Mesothelial cell of epicardium (in vitro differentiated cells): ENCODE measurements around the gene TBX1. TPM values are rescaled to one million over a fixed set of nuclear protein-coding genes. Genes with fewer than 3 reads are reported as not detected.

Experiments
- DNase-seq, 2 experiments: peaks; one replicate each; pipeline ENCODE4 v3.0.0; 2021; ENCODE audit warnings: low spot score in 2 of 2; ENCODE audit not compliant: unreplicated experiment in 2 of 2
- H3K27ac Mint-ChIP-seq: 2 replicates; pipeline ENCODE4 v1.8.0; 2021; ENCODE audit warnings: mixed read lengths
- H3K27me3 Mint-ChIP-seq: 2 replicates; pipeline ENCODE4 v1.8.0; 2021; ENCODE audit warnings: low read depth, mixed read lengths
- H3K36me3 Mint-ChIP-seq: 2 replicates; pipeline ENCODE4 v1.8.0; 2021; ENCODE audit warnings: mixed read lengths
- H3K4me1 Mint-ChIP-seq: 2 replicates; pipeline ENCODE4 v1.8.0; 2021; ENCODE audit warnings: mixed read lengths
- H3K4me3 Mint-ChIP-seq: 2 replicates; pipeline ENCODE4 v1.8.0; 2021; ENCODE audit warnings: mild to moderate bottlenecking, moderate library complexity, mixed read lengths
- H3K9me3 Mint-ChIP-seq: 2 replicates; pipeline ENCODE4 v1.8.0; 2021; ENCODE audit warnings: mixed read lengths
- CTCF ChIP-seq: fragments of 200-600 bp; sonication (generic); IDR thresholded peaks from one replicate; pipeline ENCODE4 v1.5.0; 2021; ENCODE audit warnings: antibody characterized with exemption; ENCODE audit not compliant: unreplicated experiment
- total RNA-seq: library from RNA; stranded (reverse); gene quantifications from 3 replicates; pipeline ENCODE4 v1.2.1, GENCODE V29; 2021

TBX1 gene
- total RNA-seq, 1 donor from 2014 or later = 0.45 TPM

- no peak overlapping the region for H3K27ac Mint-ChIP-seq
- no peak for DNase-seq
Measured at GRCh38 chr22:19807161-19807913, 46.8 kb downstream of the TBX1 start.

GRCh38 chr22:19807914-19808872 is 47.6 kb downstream of the TBX1 start:
- no peak for DNase-seq
- no peaks in the 10 kb centered on the region for H3K27me3 Mint-ChIP-seq
- peaks cover 15% of the 10 kb centered on the region for H3K4me1 Mint-ChIP-seq
- H3K4me3 Mint-ChIP-seq = no peak overlapping the region
- TF ChIP-seq CTCF = no peak
- no peak overlapping the region for H3K27ac Mint-ChIP-seq
- H3K36me3 Mint-ChIP-seq = peaks cover 4% of the 10 kb centered on the region
- no peaks in the 10 kb centered on the region for H3K9me3 Mint-ChIP-seq

More at GRCh38 chr22:19807161-19807913, 46.8 kb downstream of the TBX1 start:
- TF ChIP-seq CTCF = no peak
- Mint-ChIP-seq H3K36me3 (peaks cover 3% of the 10 kb centered on the region), H3K4me3 (no peak overlapping the region), H3K27me3 (no peaks in the 10 kb centered on the region), H3K4me1 (peaks cover 15% of the 10 kb centered on the region), H3K9me3 (no peaks in the 10 kb centered on the region)

DNA sequence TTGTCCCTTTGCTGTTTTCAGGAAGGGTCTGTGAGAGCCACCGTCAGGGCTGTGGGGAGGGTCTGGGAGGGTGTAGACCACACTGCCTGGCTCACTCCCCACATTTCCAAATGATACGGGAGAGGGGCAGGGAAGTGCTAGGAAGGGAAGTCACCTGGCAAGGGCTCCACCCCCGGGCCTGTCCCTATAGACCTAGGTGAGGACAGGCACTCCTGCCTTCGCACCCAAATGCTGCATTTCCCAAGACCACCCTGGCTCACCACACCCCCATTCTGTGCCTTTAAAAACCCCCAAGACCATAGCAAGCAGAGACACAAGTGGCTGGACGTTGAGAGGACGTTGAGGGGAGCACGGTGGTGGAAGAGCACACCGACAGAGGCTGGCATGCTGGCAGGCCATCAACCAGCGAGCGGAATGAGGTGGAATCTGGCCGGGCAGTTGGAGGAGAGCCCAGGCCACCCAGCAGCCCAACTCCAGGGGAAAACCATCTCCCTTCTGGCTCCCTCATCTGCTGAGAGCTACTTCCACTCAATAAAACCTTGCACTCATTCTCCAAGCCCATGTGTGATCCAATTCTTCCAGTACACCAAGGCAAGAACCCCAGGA is 48.4 kb downstream of the TBX1 start:
- Mint-ChIP-seq H3K27ac (no peak overlapping the region), H3K36me3 (peaks cover 3% of the 10 kb centered on the region), H3K9me3 (no peaks in the 10 kb centered on the region), H3K4me1 (peaks cover 15% of the 10 kb centered on the region), H3K27me3 (no peaks in the 10 kb centered on the region), H3K4me3 (no peak overlapping the region)
- no peak for DNase-seq
- no peak for TF ChIP-seq CTCF

GRCh38 chr22:19809741-19810140 is 49.2 kb downstream of the TBX1 start:
- Mint-ChIP-seq H3K27ac (no peak overlapping the region), H3K4me3 (no peak overlapping the region), H3K9me3 (no peaks in the 10 kb centered on the region), H3K36me3 (peaks cover 7% of the 10 kb centered on the region), H3K4me1 (peaks cover 15% of the 10 kb centered on the region), H3K27me3 (no peaks in the 10 kb centered on the region)
- TF ChIP-seq CTCF = no peak
- DNase-seq = no peak

DNA sequence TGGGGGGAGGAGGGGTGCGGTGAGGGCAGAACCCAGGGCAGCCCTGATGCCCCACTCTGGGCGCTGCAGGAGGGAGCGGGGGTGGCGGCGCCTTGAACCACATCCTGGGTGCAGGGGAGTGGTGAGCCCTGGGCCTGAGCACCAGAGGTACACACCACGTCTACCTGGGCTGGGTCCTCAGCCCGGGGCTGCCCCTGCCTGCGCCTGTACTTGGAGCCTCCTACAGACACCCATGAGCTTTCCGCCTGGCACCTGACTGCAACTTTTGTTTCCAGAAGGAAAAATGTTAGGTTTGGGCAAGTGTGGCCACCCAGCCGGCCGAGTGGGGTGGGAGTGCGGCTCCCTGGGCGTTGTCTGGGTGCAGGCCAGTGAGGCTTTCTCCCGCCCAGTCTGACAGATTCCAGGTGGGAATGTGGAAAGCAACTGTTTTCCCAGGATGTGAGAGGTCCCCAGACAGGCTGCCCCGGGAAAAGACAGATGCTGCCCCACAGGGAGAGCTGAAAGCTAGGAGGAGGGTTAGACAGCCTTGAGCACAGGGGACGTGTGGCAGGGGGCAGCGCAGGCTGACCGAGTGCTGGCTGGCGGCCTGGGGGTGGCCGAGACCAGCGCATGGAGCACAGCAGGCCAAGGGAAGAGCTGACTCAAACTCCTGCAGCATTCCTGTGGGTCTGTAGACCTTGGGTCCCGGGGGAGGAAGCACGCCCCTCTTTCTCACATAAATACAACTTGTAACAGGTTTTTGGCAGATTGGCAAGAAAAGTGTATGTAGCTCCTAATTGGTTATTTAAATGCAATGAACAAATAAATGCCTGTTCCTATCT is 50.0 kb downstream of the TBX1 start:
- Mint-ChIP-seq H3K4me1 (peaks cover 15% of the 10 kb centered on the region), H3K27me3 (no peaks in the 10 kb centered on the region), H3K27ac (no peak overlapping the region), H3K4me3 (no peak overlapping the region), H3K36me3 (peaks cover 7% of the 10 kb centered on the region), H3K9me3 (no peaks in the 10 kb centered on the region)
- no peak for TF ChIP-seq CTCF
- DNase-seq = peak in 1 of 2 experiments; percentile 7
